Activated effector memory CD4-positive, alpha-beta T cell treated with anti-CD3 and anti-CD28 coated beads, Interleukin-2, amount 50 U/mL, for 16 hours (primary cell): ENCODE data around the gene PPP2R2D.

Experiments used
- DNase-seq: peaks from one replicate; pipeline ENCODE4 v3.0.0-alpha.2; 2020

The PPP2R2D gene

GRCh38 chr10:132003282-132003924 lies 102.6 kb downstream of the PPP2R2D start:
- DNase-seq = no peak

GRCh38 chr10:132004052-132004451 lies 103.2 kb downstream of the PPP2R2D start:
- no peak for DNase-seq

DNA sequence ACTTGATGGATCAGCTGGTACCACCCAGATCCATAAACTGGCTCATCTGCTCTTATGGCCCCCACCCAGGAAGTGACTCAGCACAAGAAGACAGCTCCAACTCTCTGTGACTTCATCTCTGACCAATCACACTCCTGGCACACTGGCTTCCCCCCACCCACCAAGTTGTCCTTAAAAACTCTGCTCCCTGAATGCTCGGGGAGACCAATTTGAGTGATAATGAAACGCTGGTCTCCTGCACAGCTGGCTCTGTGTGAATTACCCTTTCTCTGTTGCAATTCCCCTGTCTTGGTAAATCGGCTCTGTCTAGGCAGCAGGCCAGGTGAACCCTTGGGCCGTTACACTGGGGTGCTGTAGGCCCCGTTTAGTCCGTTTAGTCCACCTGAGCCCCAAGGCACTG lies 104.3 kb downstream of the PPP2R2D start:
- no peak for DNase-seq

- no peak for DNase-seq
Observed at GRCh38 chr10:132006966-132007365, 106.2 kb downstream of the PPP2R2D start.

DNA sequence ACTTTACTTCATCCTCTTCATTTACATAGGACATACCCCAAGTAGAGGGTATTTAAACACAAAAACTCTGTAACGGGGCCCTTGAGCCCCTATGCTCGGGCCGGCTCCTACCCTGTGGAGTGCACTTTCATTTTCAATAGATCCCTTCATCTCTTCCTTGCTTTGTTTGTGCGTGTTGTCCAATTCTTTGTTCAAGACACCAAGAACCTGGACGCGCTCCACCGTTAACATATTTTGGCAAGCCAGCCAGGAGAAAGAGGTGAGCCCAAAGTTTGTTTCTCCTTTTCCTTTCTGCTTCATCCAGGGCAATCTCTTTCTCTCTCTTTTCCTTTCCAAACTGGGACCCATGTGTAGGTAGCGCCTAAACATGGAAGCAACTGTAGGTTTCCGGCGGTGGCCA lies 106.9 kb downstream of the PPP2R2D start:
- no peak for DNase-seq
